Astrocyte (in vitro differentiated cells and primary cell): ENCODE results near the gene INTS7. TPM values are rescaled to one million over a fixed set of nuclear protein-coding genes. Genes with fewer than 3 reads are reported as not detected.

ENCODE experiments used
- DNase-seq: peaks from one replicate; pipeline ENCODE4 v3.0.0-alpha.2; 2010; ENCODE audit warnings: low read depth
- FAIRE-seq: peaks from 2 replicates; lab custom pipeline; 2011; peaks lifted over from hg19 to GRCh38; lab: Jason Lieb, UNC
- H2AFZ ChIP-seq: 2 replicates; pipeline ENCODE4 v1.6.0; 2012; ENCODE audit warnings: low read depth, low read length, inconsistent platforms
- H3K27ac ChIP-seq: 2 replicates; pipeline ENCODE4 v1.5.1; 2011; ENCODE audit warnings: low read depth, low read length, inconsistent platforms
- H3K27me3 ChIP-seq: 2 replicates; pipeline ENCODE4 v1.6.0; 2011; ENCODE audit warnings: low read length, inconsistent platforms; ENCODE audit not compliant: insufficient read depth
- H3K36me3 ChIP-seq: 2 replicates; pipeline ENCODE4 v1.5.1; 2011; ENCODE audit warnings: low read length, inconsistent platforms; ENCODE audit not compliant: insufficient read depth
- H3K4me1 ChIP-seq: 2 replicates; pipeline ENCODE4 v1.5.1; 2011; ENCODE audit warnings: low read length, inconsistent platforms; ENCODE audit not compliant: insufficient read depth
- H3K4me2 ChIP-seq: 2 replicates; pipeline ENCODE4 v1.6.0; 2012; ENCODE audit warnings: low read length, inconsistent platforms
- H3K4me3 ChIP-seq: 2 replicates; pipeline ENCODE4 v1.5.1; 2011; ENCODE audit warnings: low read depth, mild to moderate bottlenecking, low read length, inconsistent platforms; ENCODE audit not compliant: insufficient read depth
- H3K79me2 ChIP-seq: 2 replicates; pipeline ENCODE4 v1.6.0; 2012; ENCODE audit warnings: mild to moderate bottlenecking, low read length, inconsistent platforms; ENCODE audit not compliant: insufficient read depth
- H3K9ac ChIP-seq: 2 replicates; pipeline ENCODE4 v1.6.0; 2012; ENCODE audit warnings: mild to moderate bottlenecking, low read length, inconsistent platforms
- H3K9me3 ChIP-seq: 2 replicates; pipeline ENCODE4 v1.5.1; 2012; ENCODE audit warnings: low read depth, mild to moderate bottlenecking, low read length, inconsistent platforms; ENCODE audit not compliant: insufficient read depth
- H4K20me1 ChIP-seq: 2 replicates; pipeline ENCODE4 v1.6.0; 2012; ENCODE audit warnings: low read length, inconsistent platforms; ENCODE audit not compliant: insufficient read depth
- H3K27ac Mint-ChIP-seq: one replicate; pipeline ENCODE4 v1.8.0; 2021; ENCODE audit warnings: mild to moderate bottlenecking, mixed read lengths; ENCODE audit not compliant: unreplicated experiment
- H3K27me3 Mint-ChIP-seq: one replicate; pipeline ENCODE4 v1.8.0; 2021; ENCODE audit warnings: low read depth, mixed read lengths; ENCODE audit not compliant: unreplicated experiment
- H3K36me3 Mint-ChIP-seq: one replicate; pipeline ENCODE4 v1.8.0; 2021; ENCODE audit warnings: low read depth, mixed read lengths; ENCODE audit not compliant: unreplicated experiment
- H3K4me1 Mint-ChIP-seq: one replicate; pipeline ENCODE4 v1.8.0; 2021; ENCODE audit warnings: low read depth, mixed read lengths; ENCODE audit not compliant: unreplicated experiment
- H3K4me3 Mint-ChIP-seq: one replicate; pipeline ENCODE4 v1.8.0; 2021; ENCODE audit warnings: mild to moderate bottlenecking, moderate library complexity, mixed read lengths; ENCODE audit not compliant: unreplicated experiment
- H3K9me3 Mint-ChIP-seq: one replicate; pipeline ENCODE4 v1.8.0; 2021; ENCODE audit warnings: mild to moderate bottlenecking, mixed read lengths; ENCODE audit not compliant: unreplicated experiment
- CTCF ChIP-seq: IDR thresholded peaks from 2 replicates; pipeline ENCODE4 v1.5.1; 2011; ENCODE audit warnings: low read depth, mild to moderate bottlenecking, inconsistent platforms, low read length, moderate library complexity; ENCODE audit not compliant: insufficient read depth
- EZH2 ChIP-seq: IDR thresholded peaks from 2 replicates; pipeline ENCODE4 v1.6.1; 2012; ENCODE audit warnings: mild to moderate bottlenecking, low read length, inconsistent platforms; ENCODE audit not compliant: insufficient read depth
- total RNA-seq: library from RNA; stranded (reverse); gene quantifications from 2 replicates; pipeline ENCODE4 v1.2.1, GENCODE V29; 2021

The INTS7 gene
- total RNA-seq, 1 donor from 2014 or later: 14.7 TPM

DNA sequence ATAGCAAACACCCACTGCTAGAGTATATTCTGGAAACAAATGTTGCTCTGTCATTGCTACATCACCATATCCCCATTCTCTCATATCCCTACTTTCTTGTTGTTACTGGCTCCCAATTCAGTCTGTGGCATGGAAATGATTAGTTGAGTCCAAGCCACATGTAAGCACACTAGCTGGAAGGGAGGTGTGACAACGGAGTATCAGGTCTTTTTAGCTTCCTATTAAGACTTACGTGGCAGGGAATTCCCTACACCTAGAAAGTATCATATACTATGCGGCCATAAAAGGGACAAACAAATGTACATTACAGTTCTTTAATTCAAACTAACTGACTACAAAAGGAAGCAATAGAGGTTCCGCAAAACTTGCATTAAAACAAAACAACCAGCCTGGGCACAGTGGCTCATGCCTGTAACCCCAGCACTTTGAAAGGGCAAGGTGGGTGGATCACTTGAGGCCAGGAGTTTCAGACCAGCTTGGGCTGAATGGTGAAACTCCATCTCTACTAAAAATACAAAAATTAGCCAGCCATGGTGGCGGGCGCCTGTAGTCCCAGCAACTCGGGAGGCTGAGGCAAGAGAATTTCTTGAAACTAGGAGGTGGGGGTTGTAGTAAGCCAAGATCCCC, 48.6 kb downstream of the INTS7 start:
- Mint-ChIP-seq H3K36me3 (peaks cover 3% of the 10 kb centered on the region), H3K27ac (no peak overlapping the region)
- no peak for DNase-seq

DNA sequence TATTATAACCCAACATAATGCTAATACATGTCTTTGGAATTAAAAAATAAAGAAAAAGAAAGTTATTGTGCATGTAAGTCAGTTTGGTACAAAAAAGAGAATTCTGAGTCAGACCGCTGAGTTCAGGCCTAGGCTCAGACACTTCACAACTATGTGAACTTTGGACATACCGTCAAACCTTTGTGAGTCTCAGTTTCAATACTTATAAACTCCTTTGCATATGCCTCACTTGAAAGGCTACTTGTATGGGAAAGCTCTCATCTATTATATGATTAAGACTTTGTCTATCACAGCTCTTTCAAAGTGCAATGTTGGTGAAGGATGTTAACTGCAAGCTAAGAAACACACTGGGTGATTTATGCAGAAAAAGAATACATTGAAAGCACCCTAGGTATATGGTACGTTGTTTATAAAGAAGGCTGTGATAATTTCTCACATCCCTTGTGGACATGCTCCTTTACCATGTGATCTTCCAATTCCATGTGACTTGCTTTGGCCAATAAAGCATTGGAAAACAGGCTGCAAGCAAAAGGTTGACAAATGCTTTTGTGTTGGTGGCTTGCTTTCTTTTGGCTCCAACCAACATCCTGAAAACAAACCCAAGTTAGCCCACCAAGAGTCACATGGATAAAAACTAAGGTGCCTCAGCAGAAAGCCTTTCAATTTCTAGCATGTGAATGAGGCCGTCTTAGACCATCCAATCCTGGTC, 49.6 kb downstream of the INTS7 start:
- TF ChIP-seq EZH2 (no peak), CTCF (no peak)
- Mint-ChIP-seq H3K9me3 (no peaks in the 10 kb centered on the region), H3K27ac (no peak overlapping the region), H3K4me1 (no peaks in the 10 kb centered on the region), H3K4me3 (no peak overlapping the region), H3K27me3 (no peaks in the 10 kb centered on the region), H3K36me3 (peaks cover 3% of the 10 kb centered on the region)
- no peak for DNase-seq
- Histone ChIP-seq H3K4me2 (no peak overlapping the region), H3K9ac (no peak overlapping the region), H3K36me3 (peaks cover 5% of the 10 kb centered on the region), H3K27ac (no peak overlapping the region), H3K4me3 (no peak overlapping the region), H3K9me3 (no peaks in the 10 kb centered on the region), H3K27me3 (no peaks in the 10 kb centered on the region), H3K4me1 (no peaks in the 10 kb centered on the region), H4K20me1 (no peaks in the 10 kb centered on the region), H2AFZ (no peak overlapping the region), H3K79me2 (no peaks in the 10 kb centered on the region)
- no peak for FAIRE-seq

More for the DNA sequence above, 48.6 kb downstream of the INTS7 start:
- Histone ChIP-seq H3K36me3 (peaks cover 5% of the 10 kb centered on the region), H3K9me3 (no peaks in the 10 kb centered on the region), H2AFZ (no peak overlapping the region), H3K4me1 (no peaks in the 10 kb centered on the region), H3K79me2 (no peaks in the 10 kb centered on the region), H3K27me3 (no peaks in the 10 kb centered on the region), H3K27ac (no peak overlapping the region), H3K4me3 (no peak overlapping the region), H3K9ac (no peak overlapping the region), H3K4me2 (no peak overlapping the region), H4K20me1 (peaks cover 3% of the 10 kb centered on the region)
- Mint-ChIP-seq H3K27me3 (no peaks in the 10 kb centered on the region), H3K9me3 (no peaks in the 10 kb centered on the region), H3K4me3 (no peak overlapping the region), H3K4me1 (no peaks in the 10 kb centered on the region)
- no peak for FAIRE-seq
- TF ChIP-seq CTCF (no peak), EZH2 (no peak)

- Histone ChIP-seq H3K4me1 (no peaks in the 10 kb centered on the region), H4K20me1 (no peaks in the 10 kb centered on the region), H3K79me2 (no peaks in the 10 kb centered on the region), H3K9me3 (no peaks in the 10 kb centered on the region), H3K4me3 (no peak overlapping the region), H3K27me3 (no peaks in the 10 kb centered on the region), H3K9ac (no peak overlapping the region), H3K4me2 (no peak overlapping the region), H2AFZ (no peak overlapping the region), H3K27ac (no peak overlapping the region), H3K36me3 (peaks cover 6% of the 10 kb centered on the region)
- Mint-ChIP-seq H3K4me1 (no peaks in the 10 kb centered on the region), H3K4me3 (no peak overlapping the region), H3K27me3 (no peaks in the 10 kb centered on the region), H3K27ac (no peak overlapping the region), H3K9me3 (no peaks in the 10 kb centered on the region), H3K36me3 (peaks cover 2% of the 10 kb centered on the region)
- TF ChIP-seq EZH2 (no peak), CTCF (no peak)
- FAIRE-seq (no peak), DNase-seq (no peak)
Observed at GRCh38 chr1:211978596-211978995, 56.8 kb downstream of the INTS7 start.
